HepG2 (cell line): ENCODE measurements around the gene CDH12. TPM values are rescaled to one million over a fixed set of nuclear protein-coding genes. Genes with fewer than 3 reads are reported as not detected.

Experiments
- ATAC-seq: fragments of 200-7000 bp; cut with Tn5 transposase; 3 replicates; pipeline ENCODE4 v1.9.1; 2020; ENCODE audit warnings: mild to moderate bottlenecking, moderate library complexity
- BruUV-seq: library from RNA; stranded (reverse); fragments of 400-500 nt; replicated peaks from 2 replicates; lab custom pipeline; 2021; lab: Mats Ljungman, UMichigan
- CTCF ChIA-PET: fragments of 300-600 bp; formaldehyde crosslinking; extraction: SDS; loops from one replicate; lab custom pipeline; 2021; ENCODE audit warnings: low total read pairs, inconsistent platforms, low intra/inter-chr PET ratio; lab: Yijun Ruan, JAX
- POLR2A ChIA-PET: fragments of 350-600 bp; sonication (Branson Sonifier 250); formaldehyde crosslinking; loops from one replicate; lab custom pipeline; 2020; ENCODE audit warnings: antibody characterized with exemption, inconsistent platforms; lab: Yijun Ruan, JAX
- DNase-seq: peaks from one replicate; pipeline ENCODE4 v3.0.0-alpha.2; 2015; ENCODE audit warnings: low spot score
- FAIRE-seq: peaks from 3 replicates; lab custom pipeline; 2011; peaks lifted over from hg19 to GRCh38; lab: Jason Lieb, UNC
- H2AFZ ChIP-seq: one replicate; pipeline ENCODE4 v1.6.1; 2011; ENCODE audit warnings: low read length, inconsistent platforms
- H3K27ac ChIP-seq: fragments of 300-600 bp; 3 replicates; pipeline ENCODE4 v1.8.0; 2011; ENCODE audit warnings: mixed run types, mild to moderate bottlenecking, mixed read lengths, low read length, inconsistent platforms; ENCODE audit not compliant: insufficient read depth; ENCODE audit errors: extremely low read length
- H3K27me3 ChIP-seq, 2 experiments: fragments of 200-600 bp in 1 of 2; 2 replicates in 1 of 2; 3 replicates in 1 of 2; pipeline versions ENCODE4 v1.6.0 to v1.8.0; 2011; ENCODE audit warnings: low read length in 2 of 2, mild to moderate bottlenecking in 2 of 2, moderate library complexity in 2 of 2, inconsistent platforms in 1 of 2; ENCODE audit not compliant: insufficient read depth in 2 of 2, control insufficient read depth in 1 of 2
- H3K36me3 ChIP-seq, 2 experiments: fragments of 200-600 bp in 1 of 2; replicated peaks in 1 of 2; 2 replicates in 1 of 2; 3 replicates in 1 of 2; pipeline versions ENCODE4 v1.5.1 to v1.8.0; 2011; ENCODE audit warnings: low read length in 2 of 2, inconsistent platforms in 1 of 2; ENCODE audit not compliant: insufficient read depth in 2 of 2, control insufficient read depth in 1 of 2
- H3K4me1 ChIP-seq: 2 replicates; pipeline ENCODE4 v1.5.1; 2012; ENCODE audit warnings: low read length, inconsistent platforms; ENCODE audit not compliant: insufficient read depth
- H3K4me2 ChIP-seq: 2 replicates; pipeline ENCODE4 v1.6.0; 2011; ENCODE audit warnings: low read depth, low read length, inconsistent platforms
- H3K4me3 ChIP-seq, 3 experiments: fragments of 200-600 bp in 1 of 3; sonication (generic), shearing (Covaris generic) in 1 of 3; replicated peaks in 1 of 3; 2 replicates each; pipeline ENCODE4 v1.5.1; 2011 to 2016; ENCODE audit warnings: low read length in 3 of 3, inconsistent platforms in 2 of 3, low read depth in 2 of 3, mild to moderate bottlenecking in 2 of 3, control low read depth in 1 of 3, mixed read lengths in 1 of 3; ENCODE audit not compliant: insufficient read depth in 1 of 3
- H3K79me2 ChIP-seq: one replicate; pipeline ENCODE4 v1.6.1; 2011; ENCODE audit warnings: low read length, inconsistent platforms; ENCODE audit not compliant: insufficient read depth
- H3K9ac ChIP-seq: 2 replicates; pipeline ENCODE4 v1.6.0; 2011; ENCODE audit warnings: mild to moderate bottlenecking, low read depth, low read length, inconsistent platforms; ENCODE audit not compliant: insufficient read depth
- H3K9me3 ChIP-seq: 2 replicates; pipeline ENCODE4 v1.5.1; 2012; ENCODE audit warnings: mild to moderate bottlenecking, low read length
- H4K20me1 ChIP-seq: 2 replicates; pipeline ENCODE4 v1.6.0; 2011; ENCODE audit warnings: inconsistent platforms, mild to moderate bottlenecking, low read length, moderate library complexity; ENCODE audit not compliant: insufficient read depth
- ARNT ChIP-seq: fragments of 450-650 bp; IDR thresholded peaks from 2 replicates; pipeline ENCODE4 v1.6.1; 2017
- CHD4 ChIP-seq: fragments of 200-600 bp; sonication (generic); IDR thresholded peaks from 2 replicates; pipeline ENCODE4 v1.7.0; 2017; ENCODE audit warnings: mild to moderate bottlenecking, low read length, borderline replicate concordance
- FOXO1 ChIP-seq: sonication (generic); formaldehyde crosslinking; IDR thresholded peaks from 2 replicates; pipeline ENCODE4 v1.4.0; 2020; ENCODE audit warnings: missing genetic modification reagents
- MAFG ChIP-seq: sonication (generic); formaldehyde crosslinking; IDR thresholded peaks from 2 replicates; pipeline ENCODE4 v1.5.1; 2020; ENCODE audit warnings: mild to moderate bottlenecking, missing genetic modification reagents
- RARG ChIP-seq: sonication (generic); formaldehyde crosslinking; IDR thresholded peaks from 2 replicates; pipeline ENCODE4 v1.4.0; 2020; ENCODE audit warnings: low read depth, mild to moderate bottlenecking, missing genetic modification reagents
- SRF ChIP-seq: IDR thresholded peaks from 2 replicates; pipeline ENCODE4 v1.6.1; 2011; ENCODE audit warnings: mild to moderate bottlenecking, low read depth, low read length, moderate library complexity
- SRSF4 ChIP-seq: fragments of 200-400 bp; formaldehyde crosslinking; IDR thresholded peaks from one replicate; pipeline ENCODE4 v1.6.1; 2018; ENCODE audit warnings: mild to moderate bottlenecking, low read depth, low read length, moderate library complexity; ENCODE audit not compliant: poor library complexity, severe bottlenecking
- SSRP1 ChIP-seq: IDR thresholded peaks from 2 replicates; pipeline ENCODE4 v1.6.1; 2016; ENCODE audit warnings: control low read depth
- WGBS: methylation state at CpG from one replicate; pipeline ENCODE4 v1.1.6; 2017; ENCODE audit warnings: low lambda C conversion rate; 5-methylcytosine and 5-hydroxymethylcytosine counted together
- in situ Hi-C: cut with HindIII; loops from 2 replicates; pipeline ENCODE4 v1.10.0; 2017; ENCODE audit warnings: low pct_unique_long_range_greater_than_20kb; ENCODE audit not compliant: extremely low pct_ligation_motif_present
- intact Hi-C: fragments of 100-400 bp; cut with micrococcal nuclease; formaldehyde crosslinking; loops from one replicate; pipeline ENCODE4 v1.10.0; 2022; ENCODE audit not compliant: unreplicated experiment
- polyA plus RNA-seq, 8 experiments: library from polyadenylated mRNA; depleted of rRNA in 3 of 8; stranded (reverse) in 7 of 8; unstranded in 1 of 8; fragments of >200 nt; fragmentation: Illumina TruSeq in 4 of 8; extraction: Trizol in 4 of 8; gene quantifications; 2 replicates each; pipeline versions ENCODE4 v1.2.1 to v1.2.3, GENCODE V29; 2011 to 2016; ENCODE audit warnings: low read depth in 4 of 8, missing spikeins in 1 of 8, mixed read lengths in 1 of 8; ENCODE audit not compliant: insufficient read depth in 1 of 8
- total RNA-seq, 5 experiments: library from RNA; depleted of rRNA; stranded (reverse); fragments of >200 nt; fragmentation: Illumina TruSeq; extraction: Trizol; gene quantifications; 2 replicates each; pipeline ENCODE4 v1.2.3, GENCODE V29; 2016; ENCODE audit warnings: low read depth in 1 of 5
- TF ChIP-seq, protein P1 (sequence below): sonication (generic); formaldehyde crosslinking; IDR thresholded peaks from 2 replicates; pipeline ENCODE4 v1.4.0; 2020; ENCODE audit warnings: missing genetic modification reagents
- TF ChIP-seq, protein P2 (sequence below): sonication (generic); formaldehyde crosslinking; IDR thresholded peaks from 2 replicates; pipeline ENCODE4 v1.5.0; 2020; ENCODE audit warnings: mild to moderate bottlenecking, missing genetic modification reagents, moderate library complexity
- TF ChIP-seq, protein P3 (sequence below): sonication (generic); formaldehyde crosslinking; IDR thresholded peaks from 2 replicates; pipeline ENCODE4 v1.8.0; 2022; ENCODE audit warnings: low read depth, missing genetic modification reagents
- TF ChIP-seq, protein P4 (sequence below): IDR thresholded peaks from 2 replicates; pipeline ENCODE4 v1.6.1; 2016; ENCODE audit warnings: mild to moderate bottlenecking, missing biosample characterization, missing genetic modification reagents
- TF ChIP-seq, protein P5 (sequence below): sonication (generic); formaldehyde crosslinking; IDR thresholded peaks from 2 replicates; pipeline ENCODE4 v1.5.0; 2020; ENCODE audit warnings: mild to moderate bottlenecking, missing genetic modification reagents, borderline replicate concordance
- TF ChIP-seq, protein P6 (sequence below): sonication (generic); formaldehyde crosslinking; IDR thresholded peaks from 2 replicates; pipeline ENCODE4 v1.5.0; 2020; ENCODE audit warnings: mild to moderate bottlenecking, missing genetic modification reagents, borderline replicate concordance

Gene CDH12
- total and polyA plus RNA-seq, 2 of the 13 experiments (the other 11 are each of a cell fraction or from before 2014, with no cell fraction given) = not detected

DNA sequence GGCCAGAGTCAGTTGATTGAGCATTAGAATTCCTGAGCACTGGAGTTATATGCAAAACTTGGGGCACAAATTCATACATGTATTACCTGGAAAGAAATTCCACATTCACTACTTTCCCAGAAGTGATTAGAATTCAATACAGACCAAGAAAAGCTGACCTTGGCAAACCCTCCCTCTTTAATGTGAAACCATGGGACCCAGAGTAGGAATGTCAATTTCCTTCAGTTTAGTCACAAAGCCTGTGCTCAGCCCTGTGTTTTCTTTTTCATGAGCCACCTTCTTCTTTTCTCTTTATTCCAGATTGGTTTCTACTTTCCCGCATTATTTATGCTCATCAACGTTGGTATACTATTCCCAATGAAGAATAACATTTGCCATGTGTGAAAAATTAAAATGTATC, 420.2 kb downstream of the CDH12 start:
- POLR2A ChIA-PET = no interaction called here
- no peak for ATAC-seq
- Histone ChIP-seq H3K9ac (no peak overlapping the region), H3K36me3 (no peaks in the 10 kb centered on the region), H4K20me1 (no peaks in the 10 kb centered on the region), H3K79me2 (no peaks in the 10 kb centered on the region), H3K4me3 (no peak overlapping the region), H3K9me3 (no peaks in the 10 kb centered on the region), H3K27me3 (no peaks in the 10 kb centered on the region), H3K4me1 (no peaks in the 10 kb centered on the region), H2AFZ (no peak overlapping the region), H3K4me2 (no peak overlapping the region), H3K27ac (no peak overlapping the region)
- CTCF ChIA-PET = no interaction called here
- intact Hi-C loops = no loop called here
- DNase-seq = no peak
- WGBS = 3% methylated on average over 2 of the region's 2 CpGs
- no TSS peak for BruUV-seq
- FAIRE-seq = no peak
- in situ Hi-C loops = no loop called here
- TF ChIP-seq SSRP1 (CRISPR knock-in tag) (no peak), FOXO1 (CRISPR knock-in tag) (no peak), SRSF4 (no peak), ARNT (no peak), CHD4 (no peak), MAFG (CRISPR knock-in tag) (no peak), SRF (no peak), RARG (CRISPR knock-in tag) (no peak)
- TF ChIP-seq, protein P1, sequence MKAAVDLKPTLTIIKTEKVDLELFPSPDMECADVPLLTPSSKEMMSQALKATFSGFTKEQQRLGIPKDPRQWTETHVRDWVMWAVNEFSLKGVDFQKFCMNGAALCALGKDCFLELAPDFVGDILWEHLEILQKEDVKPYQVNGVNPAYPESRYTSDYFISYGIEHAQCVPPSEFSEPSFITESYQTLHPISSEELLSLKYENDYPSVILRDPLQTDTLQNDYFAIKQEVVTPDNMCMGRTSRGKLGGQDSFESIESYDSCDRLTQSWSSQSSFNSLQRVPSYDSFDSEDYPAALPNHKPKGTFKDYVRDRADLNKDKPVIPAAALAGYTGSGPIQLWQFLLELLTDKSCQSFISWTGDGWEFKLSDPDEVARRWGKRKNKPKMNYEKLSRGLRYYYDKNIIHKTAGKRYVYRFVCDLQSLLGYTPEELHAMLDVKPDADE (CRISPR knock-in tag) = no peak
- TF ChIP-seq, protein P2, sequence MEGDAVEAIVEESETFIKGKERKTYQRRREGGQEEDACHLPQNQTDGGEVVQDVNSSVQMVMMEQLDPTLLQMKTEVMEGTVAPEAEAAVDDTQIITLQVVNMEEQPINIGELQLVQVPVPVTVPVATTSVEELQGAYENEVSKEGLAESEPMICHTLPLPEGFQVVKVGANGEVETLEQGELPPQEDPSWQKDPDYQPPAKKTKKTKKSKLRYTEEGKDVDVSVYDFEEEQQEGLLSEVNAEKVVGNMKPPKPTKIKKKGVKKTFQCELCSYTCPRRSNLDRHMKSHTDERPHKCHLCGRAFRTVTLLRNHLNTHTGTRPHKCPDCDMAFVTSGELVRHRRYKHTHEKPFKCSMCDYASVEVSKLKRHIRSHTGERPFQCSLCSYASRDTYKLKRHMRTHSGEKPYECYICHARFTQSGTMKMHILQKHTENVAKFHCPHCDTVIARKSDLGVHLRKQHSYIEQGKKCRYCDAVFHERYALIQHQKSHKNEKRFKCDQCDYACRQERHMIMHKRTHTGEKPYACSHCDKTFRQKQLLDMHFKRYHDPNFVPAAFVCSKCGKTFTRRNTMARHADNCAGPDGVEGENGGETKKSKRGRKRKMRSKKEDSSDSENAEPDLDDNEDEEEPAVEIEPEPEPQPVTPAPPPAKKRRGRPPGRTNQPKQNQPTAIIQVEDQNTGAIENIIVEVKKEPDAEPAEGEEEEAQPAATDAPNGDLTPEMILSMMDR (CRISPR knock-in tag) = no peak
- TF ChIP-seq, protein P3, sequence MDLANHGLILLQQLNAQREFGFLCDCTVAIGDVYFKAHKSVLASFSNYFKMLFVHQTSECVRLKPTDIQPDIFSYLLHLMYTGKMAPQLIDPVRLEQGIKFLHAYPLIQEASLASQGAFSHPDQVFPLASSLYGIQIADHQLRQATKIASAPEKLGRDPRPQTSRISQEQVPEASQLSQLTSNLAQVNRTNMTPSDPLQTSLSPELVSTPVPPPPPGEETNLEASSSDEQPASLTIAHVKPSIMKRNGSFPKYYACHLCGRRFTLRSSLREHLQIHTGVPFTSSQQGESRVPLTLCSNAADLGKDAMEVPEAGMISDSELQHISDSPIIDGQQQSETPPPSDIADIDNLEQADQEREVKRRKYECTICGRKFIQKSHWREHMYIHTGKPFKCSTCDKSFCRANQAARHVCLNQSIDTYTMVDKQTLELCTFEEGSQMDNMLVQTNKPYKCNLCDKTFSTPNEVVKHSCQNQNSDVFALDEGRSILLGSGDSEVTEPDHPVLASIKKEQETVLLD (CRISPR knock-in tag) = no peak
- TF ChIP-seq, protein P4, sequence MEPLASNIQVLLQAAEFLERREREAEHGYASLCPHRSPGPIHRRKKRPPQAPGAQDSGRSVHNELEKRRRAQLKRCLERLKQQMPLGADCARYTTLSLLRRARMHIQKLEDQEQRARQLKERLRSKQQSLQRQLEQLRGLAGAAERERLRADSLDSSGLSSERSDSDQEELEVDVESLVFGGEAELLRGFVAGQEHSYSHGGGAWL (CRISPR knock-in tag) = no peak
- TF ChIP-seq, protein P5, sequence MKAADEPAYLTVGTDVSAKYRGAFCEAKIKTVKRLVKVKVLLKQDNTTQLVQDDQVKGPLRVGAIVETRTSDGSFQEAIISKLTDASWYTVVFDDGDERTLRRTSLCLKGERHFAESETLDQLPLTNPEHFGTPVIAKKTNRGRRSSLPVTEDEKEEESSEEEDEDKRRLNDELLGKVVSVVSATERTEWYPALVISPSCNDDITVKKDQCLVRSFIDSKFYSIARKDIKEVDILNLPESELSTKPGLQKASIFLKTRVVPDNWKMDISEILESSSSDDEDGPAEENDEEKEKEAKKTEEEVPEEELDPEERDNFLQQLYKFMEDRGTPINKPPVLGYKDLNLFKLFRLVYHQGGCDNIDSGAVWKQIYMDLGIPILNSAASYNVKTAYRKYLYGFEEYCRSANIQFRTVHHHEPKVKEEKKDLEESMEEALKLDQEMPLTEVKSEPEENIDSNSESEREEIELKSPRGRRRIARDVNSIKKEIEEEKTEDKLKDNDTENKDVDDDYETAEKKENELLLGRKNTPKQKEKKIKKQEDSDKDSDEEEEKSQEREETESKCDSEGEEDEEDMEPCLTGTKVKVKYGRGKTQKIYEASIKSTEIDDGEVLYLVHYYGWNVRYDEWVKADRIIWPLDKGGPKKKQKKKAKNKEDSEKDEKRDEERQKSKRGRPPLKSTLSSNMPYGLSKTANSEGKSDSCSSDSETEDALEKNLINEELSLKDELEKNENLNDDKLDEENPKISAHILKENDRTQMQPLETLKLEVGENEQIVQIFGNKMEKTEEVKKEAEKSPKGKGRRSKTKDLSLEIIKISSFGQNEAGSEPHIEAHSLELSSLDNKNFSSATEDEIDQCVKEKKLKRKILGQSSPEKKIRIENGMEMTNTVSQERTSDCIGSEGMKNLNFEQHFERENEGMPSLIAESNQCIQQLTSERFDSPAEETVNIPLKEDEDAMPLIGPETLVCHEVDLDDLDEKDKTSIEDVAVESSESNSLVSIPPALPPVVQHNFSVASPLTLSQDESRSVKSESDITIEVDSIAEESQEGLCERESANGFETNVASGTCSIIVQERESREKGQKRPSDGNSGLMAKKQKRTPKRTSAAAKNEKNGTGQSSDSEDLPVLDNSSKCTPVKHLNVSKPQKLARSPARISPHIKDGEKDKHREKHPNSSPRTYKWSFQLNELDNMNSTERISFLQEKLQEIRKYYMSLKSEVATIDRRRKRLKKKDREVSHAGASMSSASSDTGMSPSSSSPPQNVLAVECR (CRISPR knock-in tag) = no peak
- TF ChIP-seq, protein P6, sequence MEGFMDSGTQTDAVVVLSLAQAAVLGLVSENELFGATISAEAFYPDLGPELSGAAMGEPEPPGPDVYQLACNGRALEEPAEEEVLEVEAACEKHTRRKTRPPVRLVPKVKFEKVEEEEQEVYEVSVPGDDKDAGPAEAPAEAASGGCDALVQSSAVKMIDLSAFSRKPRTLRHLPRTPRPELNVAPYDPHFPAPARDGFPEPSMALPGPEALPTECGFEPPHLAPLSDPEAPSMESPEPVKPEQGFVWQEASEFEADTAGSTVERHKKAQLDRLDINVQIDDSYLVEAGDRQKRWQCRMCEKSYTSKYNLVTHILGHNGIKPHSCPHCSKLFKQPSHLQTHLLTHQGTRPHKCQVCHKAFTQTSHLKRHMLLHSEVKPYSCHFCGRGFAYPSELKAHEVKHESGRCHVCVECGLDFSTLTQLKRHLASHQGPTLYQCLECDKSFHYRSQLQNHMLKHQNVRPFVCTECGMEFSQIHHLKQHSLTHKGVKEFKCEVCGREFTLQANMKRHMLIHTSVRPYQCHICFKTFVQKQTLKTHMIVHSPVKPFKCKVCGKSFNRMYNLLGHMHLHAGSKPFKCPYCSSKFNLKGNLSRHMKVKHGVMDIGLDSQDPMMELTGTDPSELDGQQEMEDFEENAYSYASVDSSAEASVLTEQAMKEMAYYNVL (CRISPR knock-in tag) = no peak
